Subcutaneous adipose tissue (tissue), 4 donors: ENCODE data around the gene TST. TPM values are rescaled to one million over a fixed set of nuclear protein-coding genes. Genes with fewer than 3 reads are reported as not detected.

ENCODE experiments used
- CTCF ChIP-seq: fragments of 450-650 bp; IDR thresholded peaks from one replicate; pipeline ENCODE4 v1.5.1; 2016; ENCODE audit warnings: low read depth, mild to moderate bottlenecking, control low read depth, antibody characterized with exemption, moderate library complexity
- total RNA-seq, 4 donors: library from RNA; depleted of rRNA; stranded (reverse); fragments of >200 nt; gene quantifications; one replicate each; pipeline ENCODE4 v1.1.0, GENCODE V29; 2016

The TST gene
- total RNA-seq, 4 donors from 2014 or later = 54.7 to 141 (median 70.5) TPM

- no peak for TF ChIP-seq CTCF
Observed at GRCh38 chr22:37000676-37001534, 18.3 kb downstream of the TST start.

- TF ChIP-seq CTCF = no peak
Observed at GRCh38 chr22:36999463-36999862, 19.8 kb downstream of the TST start.

- no peak for TF ChIP-seq CTCF
Observed at GRCh38 chr22:36998620-36999351, 20.5 kb downstream of the TST start.

GRCh38 chr22:36997746-36998145, 21.5 kb downstream of the TST start:
- TF ChIP-seq CTCF = no peak

- TF ChIP-seq CTCF = no peak
Observed at GRCh38 chr22:36991206-36991605, 28.0 kb downstream of the TST start.

GRCh38 chr22:36990457-36990856, 28.8 kb downstream of the TST start:
- no peak for TF ChIP-seq CTCF

GRCh38 chr22:36988075-36988832, 31.0 kb downstream of the TST start:
- no peak for TF ChIP-seq CTCF
